DOHH2 (cell line): Measurements from ENCODE around the gene SSBP3.

Experiments used
- H3F3A ChIP-seq: fragments of 200-600 bp; sonication (generic), shearing (Covaris generic); 2 replicates; pipeline ENCODE4 v1.6.0; 2016; ENCODE audit warnings: antibody characterized with exemption, mild to moderate bottlenecking; ENCODE audit not compliant: control insufficient read depth, insufficient read depth
- H3K27ac ChIP-seq: fragments of 200-600 bp; sonication (generic); 2 replicates; pipeline ENCODE4 v1.5.1; 2014; ENCODE audit warnings: low read depth, mild to moderate bottlenecking, low read length, moderate library complexity
- H3K27me3 ChIP-seq: fragments of 200-600 bp; sonication (generic); 2 replicates; pipeline ENCODE4 v1.6.1; 2014; ENCODE audit warnings: mild to moderate bottlenecking, low read length, mixed read lengths; ENCODE audit not compliant: control insufficient read depth
- H3K36me3 ChIP-seq: fragments of 200-600 bp; sonication (generic); 2 replicates; pipeline ENCODE4 v1.6.1; 2014; ENCODE audit warnings: mild to moderate bottlenecking, low read length, moderate library complexity, mixed read lengths; ENCODE audit not compliant: control insufficient read depth
- H3K4me1 ChIP-seq: fragments of 200-600 bp; sonication (generic); 2 replicates; pipeline ENCODE4 v1.6.1; 2014; ENCODE audit warnings: mild to moderate bottlenecking, low read length, mixed read lengths; ENCODE audit not compliant: control insufficient read depth
- H3K4me2 ChIP-seq: fragments of 200-600 bp; sonication (generic); 2 replicates; pipeline ENCODE4 v1.6.0; 2014; ENCODE audit warnings: mild to moderate bottlenecking, low read length, moderate library complexity
- H3K4me3 ChIP-seq: fragments of 200-600 bp; sonication (generic); 2 replicates; pipeline ENCODE4 v1.5.1; 2014; ENCODE audit warnings: mild to moderate bottlenecking, low read length, mixed read lengths
- H3K79me2 ChIP-seq: fragments of 200-600 bp; sonication (generic); 2 replicates; pipeline ENCODE4 v1.6.1; 2014; ENCODE audit warnings: mild to moderate bottlenecking, low read length, mixed read lengths; ENCODE audit not compliant: control insufficient read depth
- H3K9me2 ChIP-seq: fragments of 200-600 bp; sonication (generic); replicated peaks from 2 replicates; pipeline ENCODE4 v1.6.1; 2014; ENCODE audit warnings: mild to moderate bottlenecking, low read length, mixed read lengths; ENCODE audit not compliant: control insufficient read depth
- H3K9me3 ChIP-seq: fragments of 200-600 bp; sonication (generic); 2 replicates; pipeline ENCODE4 v1.6.1; 2014; ENCODE audit warnings: antibody characterized with exemption, low read length, mixed read lengths; ENCODE audit not compliant: control insufficient read depth, insufficient read depth
- H4K20me1 ChIP-seq: fragments of 200-600 bp; sonication (generic); 2 replicates; pipeline ENCODE4 v1.6.0; 2014; ENCODE audit warnings: low read depth, mild to moderate bottlenecking, antibody characterized with exemption, low read length, moderate library complexity; ENCODE audit not compliant: control insufficient read depth, insufficient read depth
- EZH2phosphoT487 ChIP-seq: fragments of 200-600 bp; sonication (generic); IDR thresholded peaks from 2 replicates; pipeline ENCODE4 v1.6.1; 2017; ENCODE audit warnings: borderline replicate concordance, mild to moderate bottlenecking, antibody characterized with exemption, low read length, moderate library complexity, mixed read lengths
- TF ChIP-seq, protein P1 (sequence below): fragments of 200-600 bp; sonication (generic); IDR thresholded peaks from one replicate; pipeline ENCODE4 v1.5.1; 2014; ENCODE audit warnings: antibody characterized with exemption, mild to moderate bottlenecking, low read depth, low read length; ENCODE audit not compliant: poor library complexity, severe bottlenecking

The SSBP3 gene

DNA sequence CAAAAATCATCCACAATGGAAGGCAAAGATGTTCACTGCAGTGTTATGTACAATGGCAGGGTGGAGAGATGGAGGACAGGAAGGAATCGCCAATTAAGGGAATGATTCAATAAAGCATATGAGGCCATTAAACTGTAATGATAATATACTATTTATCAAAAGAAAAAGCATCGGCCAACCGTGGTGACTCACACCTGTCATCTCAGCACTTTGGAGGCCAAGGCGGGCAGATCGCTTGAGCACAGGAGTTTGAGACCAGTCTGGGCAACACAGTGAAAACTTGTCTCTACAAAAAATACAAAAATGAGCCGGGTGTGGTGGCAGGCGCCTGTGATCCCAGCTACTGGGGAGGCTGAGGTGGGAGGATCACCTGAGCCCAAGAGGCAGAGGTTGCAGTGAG is 89.1 kb downstream of the SSBP3 start:
- no peaks in the 10 kb centered on the region for H4K20me1 ChIP-seq
- H3K27ac ChIP-seq: no peak overlapping the region
- H3K4me2 ChIP-seq: no peak overlapping the region
- H3K36me3 ChIP-seq: no peaks in the 10 kb centered on the region
- H3F3A ChIP-seq: no peaks in the 10 kb centered on the region
- H3K27me3 ChIP-seq: no peaks in the 10 kb centered on the region
- H3K9me3 ChIP-seq: no peaks in the 10 kb centered on the region
- no peaks in the 10 kb centered on the region for H3K4me1 ChIP-seq
- no peak overlapping the region for H3K4me3 ChIP-seq
- H3K9me2 ChIP-seq: no peaks in the 10 kb centered on the region
- TF ChIP-seq, protein P1, sequence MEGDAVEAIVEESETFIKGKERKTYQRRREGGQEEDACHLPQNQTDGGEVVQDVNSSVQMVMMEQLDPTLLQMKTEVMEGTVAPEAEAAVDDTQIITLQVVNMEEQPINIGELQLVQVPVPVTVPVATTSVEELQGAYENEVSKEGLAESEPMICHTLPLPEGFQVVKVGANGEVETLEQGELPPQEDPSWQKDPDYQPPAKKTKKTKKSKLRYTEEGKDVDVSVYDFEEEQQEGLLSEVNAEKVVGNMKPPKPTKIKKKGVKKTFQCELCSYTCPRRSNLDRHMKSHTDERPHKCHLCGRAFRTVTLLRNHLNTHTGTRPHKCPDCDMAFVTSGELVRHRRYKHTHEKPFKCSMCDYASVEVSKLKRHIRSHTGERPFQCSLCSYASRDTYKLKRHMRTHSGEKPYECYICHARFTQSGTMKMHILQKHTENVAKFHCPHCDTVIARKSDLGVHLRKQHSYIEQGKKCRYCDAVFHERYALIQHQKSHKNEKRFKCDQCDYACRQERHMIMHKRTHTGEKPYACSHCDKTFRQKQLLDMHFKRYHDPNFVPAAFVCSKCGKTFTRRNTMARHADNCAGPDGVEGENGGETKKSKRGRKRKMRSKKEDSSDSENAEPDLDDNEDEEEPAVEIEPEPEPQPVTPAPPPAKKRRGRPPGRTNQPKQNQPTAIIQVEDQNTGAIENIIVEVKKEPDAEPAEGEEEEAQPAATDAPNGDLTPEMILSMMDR: no peak
- TF ChIP-seq EZH2phosphoT487: no peak
- no peaks in the 10 kb centered on the region for H3K79me2 ChIP-seq

DNA sequence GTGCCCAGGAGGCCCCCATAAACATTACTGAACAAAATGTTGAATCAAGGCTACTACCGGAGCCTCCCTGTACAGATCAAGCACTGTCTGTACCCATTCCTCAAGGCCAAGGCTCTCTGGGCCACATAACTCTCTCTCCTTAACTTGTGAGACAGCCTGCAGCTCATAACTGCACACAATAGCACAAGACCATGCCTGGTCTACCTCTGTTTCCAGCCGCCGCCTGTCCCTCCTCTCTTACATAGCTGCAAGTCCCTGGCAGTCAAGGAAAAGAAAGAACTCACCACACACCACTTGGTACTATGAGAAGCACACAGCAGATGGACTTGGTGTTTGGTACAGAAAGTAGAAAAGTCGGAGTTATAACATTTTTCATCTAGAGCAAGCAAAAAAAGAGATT is 91.1 kb downstream of the SSBP3 start:
- Histone ChIP-seq H3K4me2 (no peak overlapping the region), H3K79me2 (no peaks in the 10 kb centered on the region), H3K27ac (no peak overlapping the region), H3K27me3 (no peaks in the 10 kb centered on the region), H3K4me1 (no peaks in the 10 kb centered on the region), H3K4me3 (no peak overlapping the region), H3K9me2 (no peaks in the 10 kb centered on the region), H3F3A (no peaks in the 10 kb centered on the region), H4K20me1 (no peaks in the 10 kb centered on the region), H3K36me3 (no peaks in the 10 kb centered on the region), H3K9me3 (no peaks in the 10 kb centered on the region)
- no peak for TF ChIP-seq EZH2phosphoT487
- TF ChIP-seq, protein P1: no peak

DNA sequence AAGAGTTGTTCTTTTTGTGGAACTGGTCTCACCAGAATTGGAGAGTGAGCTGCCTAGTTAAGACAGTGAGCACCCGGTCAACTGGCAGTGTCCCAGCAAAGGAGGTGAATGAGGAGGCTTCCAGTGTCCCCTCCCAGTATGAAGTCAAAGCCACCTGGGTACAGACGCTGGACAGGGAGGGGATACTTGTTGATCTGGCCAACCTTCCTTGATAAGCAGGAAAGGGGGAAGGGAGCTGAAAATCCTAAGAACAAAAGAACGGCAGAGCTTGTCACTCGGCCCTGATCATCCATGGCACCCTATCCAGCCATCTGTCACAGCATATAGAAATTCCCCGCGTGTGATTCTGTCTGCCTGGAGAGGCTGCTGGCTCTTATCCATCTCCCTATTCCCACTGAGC is 91.5 kb downstream of the SSBP3 start:
- Histone ChIP-seq H3K9me2 (no peaks in the 10 kb centered on the region), H3K4me1 (no peaks in the 10 kb centered on the region), H4K20me1 (no peaks in the 10 kb centered on the region), H3K27me3 (no peaks in the 10 kb centered on the region), H3K4me3 (no peak overlapping the region), H3K27ac (no peak overlapping the region), H3F3A (no peaks in the 10 kb centered on the region), H3K36me3 (no peaks in the 10 kb centered on the region), H3K79me2 (no peaks in the 10 kb centered on the region), H3K9me3 (no peaks in the 10 kb centered on the region), H3K4me2 (no peak overlapping the region)
- TF ChIP-seq EZH2phosphoT487: no peak
- TF ChIP-seq, protein P1: no peak

DNA sequence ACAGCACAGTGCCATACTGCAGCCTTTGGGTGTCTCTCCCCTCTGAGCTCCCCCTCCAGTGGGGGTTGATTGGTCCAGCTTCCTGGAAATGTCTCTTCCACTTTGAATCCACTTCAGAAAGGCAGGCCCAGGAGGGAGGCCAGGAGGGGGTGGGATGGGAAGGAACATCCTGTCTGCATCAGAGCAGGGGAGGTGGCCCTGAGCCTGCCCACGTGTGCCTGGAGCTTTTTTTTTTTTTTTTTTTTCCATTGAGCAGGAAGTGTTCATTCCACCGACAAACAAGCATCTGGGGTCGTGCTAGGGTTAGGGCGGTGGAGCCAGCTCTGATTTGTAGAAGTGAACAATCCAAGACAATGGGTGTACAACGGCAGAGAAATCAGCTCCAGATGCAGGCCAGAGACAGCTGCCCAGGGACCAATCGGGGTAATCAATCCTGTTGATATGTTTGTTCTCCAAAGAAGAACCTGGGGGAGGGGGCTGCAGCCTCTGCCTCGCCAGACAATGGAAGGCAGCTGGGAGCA is 93.3 kb downstream of the SSBP3 start:
- H3K4me1 ChIP-seq: no peaks in the 10 kb centered on the region
- no peak overlapping the region for H3K4me2 ChIP-seq

More for the DNA sequence above, 93.3 kb downstream of the SSBP3 start:
- Histone ChIP-seq H3K36me3 (no peaks in the 10 kb centered on the region), H3K9me3 (no peaks in the 10 kb centered on the region), H3K9me2 (no peaks in the 10 kb centered on the region), H3K27me3 (no peaks in the 10 kb centered on the region), H3K27ac (no peak overlapping the region), H4K20me1 (no peaks in the 10 kb centered on the region), H3F3A (no peaks in the 10 kb centered on the region), H3K79me2 (no peaks in the 10 kb centered on the region), H3K4me3 (no peak overlapping the region)
- TF ChIP-seq EZH2phosphoT487: no peak
- TF ChIP-seq, protein P1: no peak
